ENCODE data around the gene ATG12.

DNA sequence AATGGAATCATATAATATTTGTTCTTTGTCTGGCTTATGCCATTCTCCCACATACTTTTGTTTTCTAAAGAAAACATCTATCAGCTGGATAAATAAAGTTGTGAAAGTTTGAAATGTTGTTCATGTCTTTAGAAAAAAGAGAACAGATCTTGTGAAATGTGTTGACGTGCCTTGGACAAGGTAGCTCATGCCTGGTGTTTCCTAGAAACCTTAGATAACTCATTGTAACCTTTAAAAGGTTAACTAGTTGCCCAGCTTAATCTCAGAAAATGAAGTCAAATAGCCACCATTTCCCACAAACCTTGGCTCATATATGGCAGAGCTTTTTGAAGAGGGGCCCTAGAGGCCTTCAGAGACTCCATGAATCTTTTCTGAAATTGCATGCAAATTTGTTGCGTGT, 40.2 kb downstream of the ATG12 start:
- TF ChIP-seq, protein P1, sequence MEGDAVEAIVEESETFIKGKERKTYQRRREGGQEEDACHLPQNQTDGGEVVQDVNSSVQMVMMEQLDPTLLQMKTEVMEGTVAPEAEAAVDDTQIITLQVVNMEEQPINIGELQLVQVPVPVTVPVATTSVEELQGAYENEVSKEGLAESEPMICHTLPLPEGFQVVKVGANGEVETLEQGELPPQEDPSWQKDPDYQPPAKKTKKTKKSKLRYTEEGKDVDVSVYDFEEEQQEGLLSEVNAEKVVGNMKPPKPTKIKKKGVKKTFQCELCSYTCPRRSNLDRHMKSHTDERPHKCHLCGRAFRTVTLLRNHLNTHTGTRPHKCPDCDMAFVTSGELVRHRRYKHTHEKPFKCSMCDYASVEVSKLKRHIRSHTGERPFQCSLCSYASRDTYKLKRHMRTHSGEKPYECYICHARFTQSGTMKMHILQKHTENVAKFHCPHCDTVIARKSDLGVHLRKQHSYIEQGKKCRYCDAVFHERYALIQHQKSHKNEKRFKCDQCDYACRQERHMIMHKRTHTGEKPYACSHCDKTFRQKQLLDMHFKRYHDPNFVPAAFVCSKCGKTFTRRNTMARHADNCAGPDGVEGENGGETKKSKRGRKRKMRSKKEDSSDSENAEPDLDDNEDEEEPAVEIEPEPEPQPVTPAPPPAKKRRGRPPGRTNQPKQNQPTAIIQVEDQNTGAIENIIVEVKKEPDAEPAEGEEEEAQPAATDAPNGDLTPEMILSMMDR (optimal IDR thresholded peaks at IDR 0.05 in 1 of 3, IDR thresholded peaks at IDR 0.05 in 1 of 3, conservative IDR thresholded peaks at IDR 0.05 in 1 of 3; ENCODE audit: extremely low read depth in 1 of 3, insufficient read depth in 2 of 3, low read length in 3 of 3): no peak
- TF ChIP-seq EZH2 (IDR thresholded peaks at IDR 0.05; ENCODE audit: low read length): no peak

Measured in keratinocyte (primary cell).